HepG2 (cell line): Measurements from ENCODE around the gene PDE9A. TPM values are rescaled to one million over a fixed set of nuclear protein-coding genes. Genes with fewer than 3 reads are reported as not detected.

Experiments used
- ARID4A ChIP-seq: sonication (generic); formaldehyde crosslinking; IDR thresholded peaks from 2 replicates; pipeline ENCODE4 v1.5.0; 2020; ENCODE audit warnings: mild to moderate bottlenecking, missing genetic modification reagents, borderline replicate concordance
- ARNTL ChIP-seq: sonication (generic); formaldehyde crosslinking; IDR thresholded peaks from 2 replicates; pipeline ENCODE4 v1.4.0; 2020; ENCODE audit warnings: mild to moderate bottlenecking, missing genetic modification reagents
- CSRNP1 ChIP-seq: sonication (generic); formaldehyde crosslinking; IDR thresholded peaks from 2 replicates; pipeline ENCODE4 v1.8.1; 2023; ENCODE audit warnings: mild to moderate bottlenecking, missing genetic modification reagents
- DDIT3 ChIP-seq: sonication (generic); formaldehyde crosslinking; IDR thresholded peaks from 2 replicates; pipeline ENCODE4 v1.4.0; 2020; ENCODE audit warnings: mild to moderate bottlenecking, missing genetic modification reagents
- HDAC2 ChIP-seq: sonication (generic); formaldehyde crosslinking; IDR thresholded peaks from 2 replicates; pipeline ENCODE4 v1.4.0; 2020; ENCODE audit warnings: missing genetic modification reagents
- IRF2 ChIP-seq: IDR thresholded peaks from 2 replicates; pipeline ENCODE4 v1.6.1; 2018; ENCODE audit warnings: missing genetic modification reagents, missing compliant biosample characterization
- KLF16 ChIP-seq, 2 experiments: sonication (generic) in 1 of 2; formaldehyde crosslinking in 1 of 2; IDR thresholded peaks; 2 replicates each; pipeline versions ENCODE4 v1.6.1 to v1.8.0; 2016 to 2023; ENCODE audit warnings: missing genetic modification reagents in 2 of 2, missing compliant biosample characterization in 1 of 2
- LRRFIP1 ChIP-seq: sonication (generic); formaldehyde crosslinking; conservative IDR thresholded peaks from 2 replicates; pipeline ENCODE4 v1.4.0; 2020; ENCODE audit warnings: missing genetic modification reagents
- MLX ChIP-seq: IDR thresholded peaks from 2 replicates; pipeline ENCODE4 v1.6.1; 2016
- MTA1 ChIP-seq: sonication (generic); formaldehyde crosslinking; IDR thresholded peaks from 2 replicates; pipeline ENCODE4 v1.4.0; 2020; ENCODE audit warnings: missing genetic modification reagents, mild to moderate bottlenecking, borderline replicate concordance
- NFKBIZ ChIP-seq: IDR thresholded peaks from 2 replicates; pipeline ENCODE4 v1.6.1; 2018; ENCODE audit warnings: missing genetic modification reagents, missing compliant biosample characterization
- PAX8 ChIP-seq: sonication (generic); formaldehyde crosslinking; IDR thresholded peaks from 2 replicates; pipeline ENCODE4 v1.8.0; 2022; ENCODE audit warnings: mild to moderate bottlenecking, missing genetic modification reagents, borderline replicate concordance
- POLR2G ChIP-seq: fragments of 200-400 bp; formaldehyde crosslinking; IDR thresholded peaks from 2 replicates; pipeline ENCODE4 v1.6.1; 2018; ENCODE audit warnings: mild to moderate bottlenecking, low read depth, low read length, moderate library complexity
- PREB ChIP-seq: sonication (generic); formaldehyde crosslinking; IDR thresholded peaks from 2 replicates; pipeline ENCODE4 v1.4.0; 2020; ENCODE audit warnings: missing genetic modification reagents
- RARG ChIP-seq: sonication (generic); formaldehyde crosslinking; IDR thresholded peaks from 2 replicates; pipeline ENCODE4 v1.4.0; 2020; ENCODE audit warnings: low read depth, mild to moderate bottlenecking, missing genetic modification reagents
- TSC22D2 ChIP-seq: sonication (generic); formaldehyde crosslinking; IDR thresholded peaks from 2 replicates; pipeline ENCODE4 v1.5.1; 2020; ENCODE audit warnings: missing genetic modification reagents, mild to moderate bottlenecking, borderline replicate concordance
- ZBTB37 ChIP-seq: sonication (generic); formaldehyde crosslinking; IDR thresholded peaks from 2 replicates; pipeline ENCODE4 v1.4.0; 2020; ENCODE audit warnings: mild to moderate bottlenecking, missing genetic modification reagents
- ZNF652 ChIP-seq: IDR thresholded peaks from 2 replicates; pipeline ENCODE4 v1.6.1; 2016; ENCODE audit warnings: low read depth, borderline replicate concordance
- ZNF772 ChIP-seq: sonication (generic); formaldehyde crosslinking; IDR thresholded peaks from 2 replicates; pipeline ENCODE4 v1.5.0; 2020; ENCODE audit warnings: mild to moderate bottlenecking, missing genetic modification reagents
- polyA plus RNA-seq, 8 experiments: library from polyadenylated mRNA; depleted of rRNA in 3 of 8; stranded (reverse) in 7 of 8; unstranded in 1 of 8; fragments of >200 nt; fragmentation: Illumina TruSeq in 4 of 8; extraction: Trizol in 4 of 8; gene quantifications; 2 replicates each; pipeline versions ENCODE4 v1.2.1 to v1.2.3, GENCODE V29; 2011 to 2016; ENCODE audit warnings: low read depth in 4 of 8, missing spikeins in 1 of 8, mixed read lengths in 1 of 8; ENCODE audit not compliant: insufficient read depth in 1 of 8
- total RNA-seq, 5 experiments: library from RNA; depleted of rRNA; stranded (reverse); fragments of >200 nt; fragmentation: Illumina TruSeq; extraction: Trizol; gene quantifications; 2 replicates each; pipeline ENCODE4 v1.2.3, GENCODE V29; 2016; ENCODE audit warnings: low read depth in 1 of 5

PDE9A gene
- total and polyA plus RNA-seq, 2 of the 13 experiments (the other 11 are each of a cell fraction or from before 2014, with no cell fraction given) = 4.6 to 19.7 TPM

- TF ChIP-seq ARID4A (CRISPR knock-in tag) = no peak
- TF ChIP-seq TSC22D2 (CRISPR knock-in tag) = no peak
- TF ChIP-seq DDIT3 = no peak
- no peak for TF ChIP-seq LRRFIP1 (CRISPR knock-in tag)
- no peak for TF ChIP-seq ZNF772 (CRISPR knock-in tag)
- no peak for TF ChIP-seq PREB (CRISPR knock-in tag)
- TF ChIP-seq HDAC2 (CRISPR knock-in tag) = no peak
- TF ChIP-seq ZBTB37 (CRISPR knock-in tag) = no peak
- TF ChIP-seq NFKBIZ (CRISPR knock-in tag) = no peak
- no peak for TF ChIP-seq RARG (CRISPR knock-in tag)
- no peak for TF ChIP-seq CSRNP1
- no peak for TF ChIP-seq MLX (CRISPR knock-in tag)
- no peak for TF ChIP-seq ARNTL (CRISPR knock-in tag)
- no peak for TF ChIP-seq MTA1 (CRISPR knock-in tag)
- no peak for TF ChIP-seq KLF16 (CRISPR knock-in tag; IDR thresholded peaks at IDR 0.05)
- TF ChIP-seq ZNF652 (CRISPR knock-in tag) = no peak
- no peak for TF ChIP-seq PAX8 (CRISPR knock-in tag)
- no peak for TF ChIP-seq IRF2 (CRISPR knock-in tag)
- no peak for TF ChIP-seq POLR2G
Measured at GRCh38 chr21:42735061-42735460, 81.6 kb downstream of the PDE9A start (continued).
